GM21619 (cell line): Measurements from ENCODE around the gene ZFP69B.
"Not testable (repeated sequence)": the region's sequence is repeated elsewhere in the genome, so short reads cannot be mapped to it uniquely, and the experiment has no call there.

Source experiments
- ATAC-seq: cut with Tn5 transposase; IDR thresholded peaks from one replicate; pipeline ENCODE4 v1.9.1; 2021; ENCODE audit not compliant: unreplicated experiment

The ZFP69B gene

DNA sequence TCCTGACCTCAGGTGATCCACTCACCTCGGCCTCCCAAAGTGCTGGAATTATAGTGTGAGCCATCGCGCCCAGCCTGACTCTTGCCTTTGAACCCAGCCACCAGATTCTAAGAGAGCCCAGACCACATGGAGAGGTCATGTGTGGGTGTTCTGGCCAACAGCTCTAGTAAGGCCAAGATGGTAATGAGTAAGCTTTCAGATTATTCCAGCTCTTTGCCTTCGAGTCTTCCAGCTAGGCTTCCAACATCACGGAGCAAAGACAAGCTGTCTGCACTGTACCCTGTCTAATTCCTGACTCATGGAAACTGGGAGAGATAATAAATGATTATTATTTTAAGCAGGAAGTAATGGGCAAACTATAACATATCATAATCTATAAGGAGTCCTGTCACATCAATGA lies 14.8 kb upstream of the ZFP69B start:
- ATAC-seq: no peak

DNA sequence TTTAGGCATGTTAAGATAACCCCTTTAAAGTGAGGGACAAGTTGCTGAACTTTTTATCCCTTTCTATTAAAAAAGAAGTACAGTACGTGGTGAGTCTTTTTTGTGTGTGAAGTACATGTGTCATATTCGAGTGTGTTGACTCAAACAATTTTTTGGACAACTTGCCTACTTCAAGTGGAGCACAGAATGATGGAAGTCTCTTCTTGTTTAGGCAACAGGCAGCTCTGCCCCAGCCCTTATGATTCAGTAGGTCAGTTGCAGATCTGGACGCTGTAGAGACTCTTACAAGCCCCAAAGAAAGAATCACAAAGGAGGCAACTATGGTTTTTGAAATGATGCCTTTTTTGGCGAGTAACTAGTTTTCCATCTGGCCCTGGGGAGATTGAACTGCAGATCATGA lies 14.4 kb upstream of the ZFP69B start:
- no peak for ATAC-seq

DNA sequence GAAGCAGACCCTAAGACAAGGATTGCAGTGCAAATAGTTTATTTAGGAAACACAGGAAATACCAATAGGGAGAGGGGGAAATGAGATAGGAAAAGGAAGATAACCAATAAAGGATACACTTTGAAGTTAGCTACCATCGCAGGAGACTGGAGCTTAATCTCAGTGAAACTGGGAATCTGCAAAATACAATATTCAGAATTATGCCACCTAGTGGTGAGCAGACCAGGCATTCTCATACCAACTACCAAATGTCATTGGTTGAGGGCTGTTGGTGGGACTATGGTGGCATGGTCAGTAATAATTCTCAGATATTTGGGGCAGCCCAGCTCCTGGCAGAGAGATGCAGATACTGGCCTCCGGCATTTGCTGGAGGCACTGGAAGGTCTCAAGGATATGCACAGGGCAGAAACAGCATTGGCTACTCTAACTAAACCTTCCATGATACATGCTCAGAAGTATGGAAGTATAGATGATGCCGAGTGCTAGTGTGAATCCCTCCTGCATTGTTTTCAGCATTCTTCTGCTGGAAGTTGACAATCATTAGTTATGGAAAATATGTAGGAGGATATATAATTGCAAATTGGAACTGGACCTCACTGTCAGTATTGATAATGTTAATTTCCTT lies 11.8 kb upstream of the ZFP69B start:
- no peak for ATAC-seq

GRCh38 chr1:40439247-40439646 lies 11.0 kb upstream of the ZFP69B start:
- ATAC-seq: no peak

DNA sequence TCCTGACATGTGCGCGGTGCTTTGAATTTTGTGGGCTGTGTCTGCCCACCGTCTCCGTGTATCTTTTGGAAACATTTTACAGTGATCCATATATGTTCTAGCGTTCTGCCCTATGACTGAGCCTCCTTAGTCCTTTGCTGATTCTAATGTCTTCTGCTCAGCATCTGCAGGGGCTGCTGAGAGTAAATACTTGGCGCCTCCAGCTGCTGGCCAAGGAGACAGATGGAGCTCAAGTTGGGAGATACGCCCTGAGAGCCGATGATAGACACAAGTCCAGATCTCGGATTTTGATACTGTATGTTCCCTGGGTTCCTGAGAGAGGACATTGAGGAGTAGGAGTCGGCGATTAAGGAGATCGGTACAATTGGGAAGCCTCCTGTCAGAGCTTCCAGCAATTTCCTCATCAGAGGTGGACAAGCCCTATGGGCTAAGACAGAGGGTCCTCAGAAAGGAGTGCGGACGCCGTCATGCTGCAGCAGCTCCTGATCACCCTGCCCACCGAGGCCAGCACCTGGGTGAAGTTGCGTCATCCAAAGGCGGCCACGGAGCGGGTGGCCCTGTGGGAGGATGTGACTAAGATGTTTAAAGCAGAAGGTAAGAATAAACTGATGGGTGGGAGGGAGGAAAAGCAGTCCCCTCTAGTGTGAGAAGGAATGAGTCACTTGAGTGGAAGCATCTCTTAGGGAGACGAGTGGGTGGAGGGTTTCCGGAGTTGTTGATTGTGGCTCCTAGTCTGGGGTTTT lies 390 bp downstream of the ZFP69B start:
- peak; percentile 33 for ATAC-seq

DNA sequence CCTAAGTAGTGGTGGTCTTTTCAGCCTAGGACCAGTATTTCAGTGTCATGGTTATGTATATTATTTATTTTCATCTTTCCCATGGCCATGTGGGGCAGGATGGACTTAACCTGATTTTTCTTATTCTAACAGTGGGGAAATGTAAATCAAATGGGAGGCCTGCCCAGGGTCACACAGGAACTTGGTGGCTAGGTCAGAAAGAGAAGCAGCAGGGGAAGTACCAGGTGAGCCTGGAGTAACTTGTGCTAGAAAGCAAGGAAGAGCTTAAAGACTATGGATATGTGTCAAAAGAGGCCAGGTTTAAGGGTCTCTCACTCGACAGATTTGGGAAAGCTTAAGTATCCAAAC lies 936 bp downstream of the ZFP69B start:
- no peak for ATAC-seq

DNA sequence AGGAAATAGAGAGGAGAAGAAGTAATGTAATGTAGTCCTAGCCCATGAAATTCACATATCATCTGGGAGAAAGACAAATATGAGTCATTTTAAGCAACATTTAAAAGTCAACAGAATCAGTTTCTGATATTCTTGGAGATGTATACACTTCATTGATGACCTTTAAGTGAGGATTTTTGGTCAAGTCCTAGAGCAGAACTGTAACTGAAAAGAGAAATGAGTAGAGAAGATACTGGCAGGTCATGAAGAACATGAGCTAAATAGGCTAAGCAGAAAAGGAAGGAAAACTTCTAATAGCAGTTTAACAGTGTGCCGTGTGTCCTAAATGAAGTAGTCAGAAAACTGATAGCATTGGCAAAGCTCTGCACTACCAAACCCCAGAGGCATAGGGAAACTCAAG lies 4.6 kb downstream of the ZFP69B start:
- ATAC-seq: no peak

GRCh38 chr1:40462956-40463590 lies 12.8 kb downstream of the ZFP69B start:
- no peak for ATAC-seq

DNA sequence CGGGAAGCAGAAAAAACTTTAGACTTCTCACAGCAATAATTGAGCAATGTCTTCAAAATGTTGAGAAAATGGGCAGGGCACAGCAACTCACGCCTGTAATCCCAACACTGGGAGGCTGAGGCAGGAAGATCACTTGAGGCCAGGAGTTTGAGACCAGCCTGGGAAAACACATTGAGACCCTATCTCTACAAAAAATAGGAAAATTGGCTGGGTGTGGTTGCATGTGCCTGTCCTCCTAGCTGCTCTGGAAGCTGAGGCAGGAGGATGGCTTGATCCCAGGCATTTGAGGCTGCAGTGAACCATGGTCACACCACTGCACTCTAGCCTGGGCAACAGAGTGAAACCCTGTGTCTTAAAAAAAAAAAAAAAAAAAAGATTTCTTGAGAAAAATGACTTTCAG lies 19.1 kb downstream of the ZFP69B start:
- ATAC-seq: no peak

DNA sequence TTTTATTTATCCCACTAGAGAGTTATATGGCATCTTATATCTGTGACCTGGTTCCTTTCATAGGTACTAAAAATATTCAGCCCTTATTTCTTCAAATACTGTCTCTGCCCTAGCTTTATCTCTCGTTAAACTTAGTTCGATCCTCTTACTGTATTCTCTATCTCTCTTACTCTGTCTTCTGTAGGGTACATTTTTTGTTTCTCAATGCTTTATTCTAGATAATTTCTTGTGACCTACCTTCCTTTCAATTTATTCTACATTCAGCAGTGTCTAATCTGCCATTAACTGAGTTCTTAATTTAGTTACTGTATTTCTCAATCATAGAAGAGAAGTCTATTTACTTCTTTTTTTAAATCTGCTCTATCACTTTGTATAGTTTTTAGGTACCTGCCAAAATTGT lies 25.0 kb downstream of the ZFP69B start:
- no peak for ATAC-seq

GRCh38 chr1:40476924-40477677 lies 26.8 kb downstream of the ZFP69B start, which contains the start of gene ZFP69:
ZFP69 (plus strand) TSS chr1:40477290; CDS start chr1:40479362, 2,072 bp downstream.
- peak; percentile 64 for ATAC-seq

GRCh38 chr1:40477678-40478053 lies 27.4 kb downstream of the ZFP69B start:
- ATAC-seq: peak; percentile 15

- no peak for ATAC-seq
These were observed 28.0 kb downstream of the ZFP69B start for GRCh38 chr1:40478276-40478675.

GRCh38 chr1:40479156-40479555 lies 28.9 kb downstream of the ZFP69B start:
- ATAC-seq: no peak

DNA sequence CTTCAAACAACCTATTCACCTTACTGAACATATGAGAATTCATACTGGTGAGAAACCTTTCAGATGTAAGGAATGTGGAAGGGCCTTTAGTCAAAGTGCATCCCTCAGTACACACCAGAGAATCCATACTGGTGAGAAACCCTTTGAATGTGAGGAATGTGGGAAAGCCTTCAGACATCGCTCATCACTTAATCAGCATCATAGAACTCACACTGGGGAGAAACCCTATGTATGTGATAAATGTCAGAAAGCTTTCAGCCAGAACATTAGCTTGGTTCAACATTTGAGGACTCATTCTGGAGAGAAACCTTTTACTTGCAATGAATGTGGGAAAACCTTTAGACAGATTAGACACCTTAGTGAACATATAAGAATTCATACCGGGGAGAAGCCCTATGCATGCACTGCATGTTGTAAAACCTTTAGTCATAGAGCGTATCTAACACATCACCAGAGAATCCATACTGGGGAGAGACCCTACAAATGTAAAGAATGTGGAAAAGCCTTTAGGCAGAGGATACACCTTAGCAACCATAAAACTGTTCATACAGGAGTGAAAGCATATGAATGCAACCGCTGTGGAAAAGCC lies 45.1 kb downstream of the ZFP69B start:
- ATAC-seq: no peak

DNA sequence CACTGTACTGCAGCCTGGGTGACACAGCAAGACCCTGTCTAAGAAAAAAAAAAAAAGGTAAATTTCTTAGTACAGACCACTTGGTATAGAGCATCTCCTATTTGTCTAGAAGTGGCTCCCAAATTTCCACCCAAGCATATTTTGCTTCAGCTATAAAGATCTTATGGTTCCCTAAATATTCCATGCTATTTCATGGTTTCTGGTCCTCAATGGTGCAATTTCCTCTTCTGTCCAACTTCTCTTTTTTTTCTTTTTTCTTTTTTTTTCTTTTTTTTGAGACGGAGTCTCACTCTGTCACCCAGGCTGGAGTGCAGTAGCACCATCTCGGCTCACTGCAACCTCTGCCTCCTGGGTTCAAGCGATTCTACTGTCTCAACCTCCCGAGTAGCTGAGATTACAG lies 52.4 kb downstream of the ZFP69B start:
- ATAC-seq: not testable (repeated sequence)

- no peak for ATAC-seq
These were observed 57.7 kb downstream of the ZFP69B start for GRCh38 chr1:40507973-40508372.

GRCh38 chr1:40508375-40509341 lies 58.4 kb downstream of the ZFP69B start, which contains the start of gene EXO5:
EXO5 (plus strand) TSS chr1:40508767; CDS start chr1:40514545, 5,778 bp downstream.
- ATAC-seq: peak; percentile 85
